Gastrocnemius medialis (tissue), 4 donors: ENCODE data around the gene PXN. TPM values are rescaled to one million over a fixed set of nuclear protein-coding genes. Genes with fewer than 3 reads are reported as not detected.
"Not testable (repeated sequence)": the region's sequence is repeated elsewhere in the genome, so short reads cannot be mapped to it uniquely, and the experiment has no call there.

Source experiments
- ATAC-seq, 2 donors: fragments of 150-250 bp; one replicate each; pipeline ENCODE4 v1.9.1; 2016
- DNase-seq, 2 donors: peaks; one replicate each; pipeline ENCODE4 v3.0.0-alpha.2; 2019
- H3K27ac ChIP-seq, 4 donors: fragments of 200-600 bp; sonication (generic); 1 replicate in 1 of 4; 2 replicates in 3 of 4; pipeline ENCODE4 v1.5.1; 2016 to 2018; ENCODE audit warnings: mild to moderate bottlenecking in 2 of 4, moderate library complexity in 1 of 4
- H3K27me3 ChIP-seq, 3 donors: fragments of 200-600 bp; sonication (generic) in 2 of 3; 1 replicate in 1 of 3; 2 replicates in 2 of 3; pipeline versions ENCODE4 v1.5.1 to v1.6.0; 2016 to 2019; ENCODE audit warnings: mild to moderate bottlenecking in 1 of 3, moderate library complexity in 1 of 3
- H3K36me3 ChIP-seq, 2 donors: fragments of 200-600 bp; sonication (generic) in 1 of 2; one replicate each; pipeline ENCODE4 v1.5.1; 2017 to 2018
- H3K4me1 ChIP-seq, 2 donors: fragments of 200-600 bp; sonication (generic) in 1 of 2; one replicate each; pipeline ENCODE4 v1.5.1; 2016 to 2017; ENCODE audit warnings: mild to moderate bottlenecking in 2 of 2
- H3K4me3 ChIP-seq, 4 donors: fragments of 200-600 bp; sonication (generic) in 3 of 4; 1 replicate in 1 of 4; 2 replicates in 3 of 4; pipeline ENCODE4 v1.5.1; 2016 to 2019; ENCODE audit warnings: mild to moderate bottlenecking in 2 of 4
- H3K9me3 ChIP-seq, 3 donors: fragments of 200-600 bp; sonication (generic) in 2 of 3; 1 replicate in 1 of 3; 2 replicates in 2 of 3; pipeline ENCODE4 v1.5.1; 2016 to 2019
- CTCF ChIP-seq, 5 experiments: fragments of 450-650 bp in 3 of 5; fragments of 200-600 bp in 2 of 5; sonication (generic) in 2 of 5; IDR thresholded peaks in 4 of 5; conservative IDR thresholded peaks in 1 of 5; 1 replicate in 4 of 5; 2 replicates in 1 of 5; pipeline ENCODE4 v1.5.1; 2016 to 2019; ENCODE audit warnings: antibody characterized with exemption in 5 of 5, mild to moderate bottlenecking in 3 of 5, moderate library complexity in 3 of 5
- POLR2A ChIP-seq, 2 donors: fragments of 450-650 bp; IDR thresholded peaks; one replicate each; pipeline ENCODE4 v1.6.1; 2017; ENCODE audit warnings: antibody characterized with exemption in 2 of 2, mild to moderate bottlenecking in 2 of 2, moderate library complexity in 2 of 2
- in situ Hi-C, 4 donors: fragments of 200-750 bp; cut with MboI; loops; one replicate each; pipeline versions ENCODE4 v1.15.0 to v1.8.0; 2017; ENCODE audit warnings: low sequenced_read_pairs in 4 of 4
- intact Hi-C: fragments of 100-400 bp; cut with DNase I; formaldehyde crosslinking; loops from one replicate; pipeline ENCODE4 v1.15.1; 2023; ENCODE audit warnings: low total_unique reads
- total RNA-seq, 4 donors: library from RNA; depleted of rRNA; stranded (reverse); fragments of >200 nt; gene quantifications; one replicate each; pipeline versions ENCODE4 v1.1.0 to v1.2.3, GENCODE V29; 2016

Gene PXN
- total RNA-seq, 4 donors from 2014 or later, result 48.8 to 102 (median 77.9) TPM

GRCh38 chr12:120238217-120238616, 27.3 kb downstream of the PXN start:
- intact Hi-C loops (no loop called here), in situ Hi-C loops (no loop called here)
- DNase-seq, result peak in 1 of 2 donors; percentile 37
- Histone ChIP-seq H3K36me3 (no peaks in the 10 kb centered on the region), H3K4me3 (peak overlapping the region in 3 of 4 donors; percentile 14 to 33 (median 31)), H3K4me1 (peaks cover 99 to 100% of the 10 kb centered on the region in 2 donors), H3K27me3 (no peaks in the 10 kb centered on the region), H3K9me3 (no peaks in the 10 kb centered on the region), H3K27ac (peak overlapping the region; percentile 97 to 99 (median 98))
- TF ChIP-seq POLR2A (IDR thresholded peaks at IDR 0.05) (no peak), CTCF (IDR thresholded peaks at IDR 0.05 in 4 of 5, conservative IDR thresholded peaks at IDR 0.05 in 1 of 5) (no peak)
- ATAC-seq, result no peak

GRCh38 chr12:120237360-120238171, 28.0 kb downstream of the PXN start:
- DNase-seq (peak; percentile 81 to 93), ATAC-seq (peak; percentile 30 to 53)
- H3K4me1 ChIP-seq, result peaks cover 99 to 100% of the 10 kb centered on the region in 2 donors
- no peaks in the 10 kb centered on the region for H3K9me3 ChIP-seq
- TF ChIP-seq CTCF (IDR thresholded peaks at IDR 0.05 in 4 of 5, conservative IDR thresholded peaks at IDR 0.05 in 1 of 5) (no peak), POLR2A (IDR thresholded peaks at IDR 0.05) (no peak)
- peak overlapping the region; percentile 97 to 99 (median 98) for H3K27ac ChIP-seq
- no peaks in the 10 kb centered on the region for H3K27me3 ChIP-seq
- H3K4me3 ChIP-seq, result peak overlapping the region in 3 of 4 donors; percentile 14 to 33 (median 31)
- intact Hi-C loops (no loop called here), in situ Hi-C loops (no loop called here)
- no peaks in the 10 kb centered on the region for H3K36me3 ChIP-seq

- intact Hi-C loops, result not testable (repeated sequence)
Measured at GRCh38 chr12:120236809-120237208, 28.7 kb downstream of the PXN start.

DNA sequence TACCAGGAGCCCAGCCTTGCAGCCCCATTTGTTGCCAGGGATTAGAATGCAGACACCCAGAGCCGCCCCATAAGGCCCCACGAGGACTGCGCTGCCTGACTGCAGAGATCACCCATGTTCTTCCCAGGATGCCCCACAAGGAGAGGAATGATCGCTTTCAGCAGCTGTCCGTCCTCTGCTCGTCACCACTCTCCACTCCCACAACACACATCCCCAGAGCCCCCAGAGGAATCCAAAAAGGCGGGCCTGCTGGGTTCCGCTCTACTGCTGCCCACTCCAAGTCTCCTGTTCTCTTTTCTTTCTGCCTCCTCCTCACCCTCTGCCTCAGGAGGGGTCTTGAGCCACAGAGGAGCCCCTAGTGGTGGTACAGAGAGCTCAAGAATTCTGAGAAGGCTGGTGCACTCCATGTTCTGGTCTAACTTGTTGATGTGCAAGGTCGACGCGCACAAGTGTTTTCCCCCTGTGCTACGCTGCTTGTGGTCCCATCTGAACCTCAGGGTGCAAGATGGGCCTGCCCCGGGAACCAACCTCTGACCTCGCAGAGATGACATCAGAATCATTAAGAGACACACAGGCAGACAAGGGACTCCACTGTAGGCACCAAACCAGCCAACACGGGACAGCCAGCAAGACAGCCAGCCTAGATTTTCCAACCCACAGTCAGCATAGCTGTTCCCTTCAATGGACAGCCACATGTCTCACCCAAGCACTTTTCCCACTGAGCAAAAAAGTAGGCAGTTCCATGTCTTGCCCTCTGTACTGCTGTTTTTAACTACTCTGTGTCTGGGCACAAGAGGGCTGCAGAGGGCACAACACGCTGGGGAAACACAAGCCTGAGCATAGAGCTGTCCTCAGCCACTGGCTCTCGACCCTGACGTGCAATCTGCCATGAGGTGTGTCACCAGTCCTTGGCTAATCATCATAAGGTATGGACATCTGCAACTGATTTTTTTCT, 29.9 kb downstream of the PXN start:
- H3K36me3 ChIP-seq, result no peaks in the 10 kb centered on the region
- in situ Hi-C loops (no loop called here), intact Hi-C loops (no loop called here)
- ATAC-seq (peak in 1 of 2 donors; percentile 3), DNase-seq (peak in 1 of 2 donors; percentile 71)
- TF ChIP-seq POLR2A (IDR thresholded peaks at IDR 0.05) (no peak), CTCF (IDR thresholded peaks at IDR 0.05 in 4 of 5, conservative IDR thresholded peaks at IDR 0.05 in 1 of 5) (peak in 1 of 5 experiments; percentile 26)
- H3K4me1 ChIP-seq, result peaks cover 100% of the 10 kb centered on the region in 2 donors
- H3K27me3 ChIP-seq, result no peaks in the 10 kb centered on the region
- H3K9me3 ChIP-seq, result no peaks in the 10 kb centered on the region
- H3K4me3 ChIP-seq, result peak overlapping the region; percentile 9 to 25 (median 18)
- peak overlapping the region; percentile 97 to 99 (median 98) for H3K27ac ChIP-seq

More at GRCh38 chr12:120236809-120237208, 28.7 kb downstream of the PXN start:
- H3K4me3 ChIP-seq, H3K9me3 ChIP-seq, in situ Hi-C loops, H3K27me3 ChIP-seq, DNase-seq, H3K36me3 ChIP-seq, ATAC-seq: not testable (repeated sequence)
- peak overlapping the region; percentile 97 to 99 (median 98) for H3K27ac ChIP-seq
- peaks cover 100% of the 10 kb centered on the region in 2 donors for H3K4me1 ChIP-seq
